ENCODE results near the gene ABCA12.

- TF ChIP-seq CTCF (IDR thresholded peaks at IDR 0.05; ENCODE audit: low read depth, low read length, poor library complexity, severe bottlenecking) (no peak), EZH2phosphoT487 (IDR thresholded peaks at IDR 0.05; ENCODE audit: borderline replicate concordance, low read length) (no peak)
Measured at GRCh38 chr2:215107216-215108056, 31.0 kb downstream of the ABCA12 start.
